HCT116 (cell line): ENCODE data around the gene ENOX1. TPM values are rescaled to one million over a fixed set of nuclear protein-coding genes. Genes with fewer than 3 reads are reported as not detected.

Experiments used
- ATAC-seq: fragments of 200-7000 bp; cut with Tn5 transposase; 2 replicates; pipeline ENCODE4 v1.9.1; 2020; ENCODE audit warnings: mild to moderate bottlenecking, moderate library complexity
- BruUV-seq: library from RNA; stranded (reverse); fragments of 400-500 nt; replicated peaks from 2 replicates; lab custom pipeline; 2021; lab: Mats Ljungman, UMichigan
- CTCF ChIA-PET: fragments of 300-600 bp; sonication (Branson Sonifier 250); formaldehyde crosslinking; loops from one replicate; lab custom pipeline; 2021; ENCODE audit warnings: antibody characterized with exemption; lab: Charles Lee
- POLR2A ChIA-PET: fragments of 300-600, 350-600 bp; sonication (Branson Sonifier 250); formaldehyde crosslinking; loops from one replicate; lab custom pipeline; 2021; ENCODE audit warnings: antibody characterized with exemption; lab: Charles Lee
- RAD21 ChIA-PET, 2 experiments: fragments of 300-600 bp; sonication (Branson Sonifier 250); formaldehyde crosslinking; loops; one replicate each; lab custom pipeline; 2023; ENCODE audit warnings: low total read pairs in 2 of 2; ENCODE audit not compliant: uncharacterized antibody in 2 of 2, unreplicated experiment in 2 of 2, low non-redundant PET in 1 of 2; lab: Charles Lee
- DNase-seq: peaks from one replicate; pipeline ENCODE4 v3.0.0-alpha.2; 2010; ENCODE audit warnings: low read depth, low spot score
- H2AFZ ChIP-seq: fragments of 200-600 bp; shearing (Covaris generic), sonication (generic); 2 replicates; pipeline ENCODE4 v1.6.1; 2017; ENCODE audit warnings: low read depth, mixed run types, mixed read lengths, antibody characterized with exemption, low read length; ENCODE audit not compliant: poor library complexity, severe bottlenecking
- H3K27ac ChIP-seq: 2 replicates; pipeline ENCODE4 v1.5.1; 2012; ENCODE audit warnings: low read depth, low read length
- H3K27me3 ChIP-seq: fragments of 200-600 bp; sonication (generic); 2 replicates; pipeline ENCODE4 v1.6.1; 2016; ENCODE audit warnings: mixed run types, low read length, mixed read lengths; ENCODE audit not compliant: insufficient read depth
- H3K36me3 ChIP-seq, 2 experiments: fragments of 200-500 bp in 1 of 2; fragments of 200-600 bp in 1 of 2; sonication (Bioruptor generic) in 1 of 2; sonication (generic) in 1 of 2; 2 replicates each; pipeline versions ENCODE4 v1.5.1 to v1.6.1; 2014 to 2016; ENCODE audit warnings: low read length in 2 of 2, inconsistent platforms in 1 of 2, mixed read lengths in 1 of 2, mixed run types in 1 of 2; ENCODE audit not compliant: insufficient read depth in 2 of 2, control insufficient read depth in 1 of 2
- H3K4me1 ChIP-seq, 2 experiments: fragments of 200-600 bp in 1 of 2; sonication (generic) in 1 of 2; 2 replicates each; pipeline versions ENCODE4 v1.5.1 to v1.6.1; 2012 to 2017; ENCODE audit warnings: low read length in 2 of 2, inconsistent platforms in 1 of 2, mild to moderate bottlenecking in 1 of 2, mixed read lengths in 1 of 2, mixed run types in 1 of 2, moderate library complexity in 1 of 2; ENCODE audit not compliant: insufficient read depth in 2 of 2, control insufficient read depth in 1 of 2
- H3K4me2 ChIP-seq: fragments of 200-600 bp; sonication (generic); 2 replicates; pipeline ENCODE4 v1.6.1; 2017; ENCODE audit warnings: mixed run types, low read length, mixed read lengths
- H3K4me3 ChIP-seq, 2 experiments: fragments of 200-600 bp in 1 of 2; sonication (generic) in 1 of 2; replicated peaks in 1 of 2; 2 replicates each; pipeline ENCODE4 v1.5.1; 2011 to 2016; ENCODE audit warnings: low read length in 2 of 2, control low read depth in 1 of 2, low read depth in 1 of 2, mild to moderate bottlenecking in 1 of 2, mixed read lengths in 1 of 2, mixed run types in 1 of 2
- H3K79me2 ChIP-seq: fragments of 200-600 bp; sonication (generic); 2 replicates; pipeline ENCODE4 v1.6.1; 2017; ENCODE audit warnings: mild to moderate bottlenecking, mixed run types, low read length, moderate library complexity, mixed read lengths; ENCODE audit not compliant: insufficient read depth
- H3K9ac ChIP-seq: fragments of 200-600 bp; sonication (generic); 2 replicates; pipeline ENCODE4 v1.6.1; 2016; ENCODE audit warnings: low read length, mixed read lengths
- H3K9me2 ChIP-seq: fragments of 200-600 bp; sonication (generic), shearing (Covaris generic); 2 replicates; pipeline ENCODE4 v1.6.1; 2017; ENCODE audit warnings: mixed run types, mild to moderate bottlenecking, moderate library complexity; ENCODE audit not compliant: insufficient read depth
- H3K9me3 ChIP-seq, 2 experiments: fragments of 200-500 bp in 1 of 2; fragments of 200-600 bp in 1 of 2; sonication (Bioruptor generic) in 1 of 2; sonication (generic) in 1 of 2; 2 replicates each; pipeline ENCODE4 v1.6.1; 2014 to 2017; ENCODE audit warnings: low read length in 2 of 2, mixed read lengths in 2 of 2, inconsistent platforms in 1 of 2, low read depth in 1 of 2, mild to moderate bottlenecking in 1 of 2, mixed run types in 1 of 2, moderate library complexity in 1 of 2; ENCODE audit not compliant: control insufficient read depth in 1 of 2, insufficient read depth in 1 of 2
- H4K20me1 ChIP-seq: fragments of 200-600 bp; sonication (generic), shearing (Covaris generic); 2 replicates; pipeline ENCODE4 v1.6.1; 2017; ENCODE audit warnings: mixed run types, mild to moderate bottlenecking, moderate library complexity; ENCODE audit not compliant: insufficient read depth
- CBX3 ChIP-seq: IDR thresholded peaks from 2 replicates; pipeline ENCODE4 v1.6.1; 2012; ENCODE audit warnings: low read depth
- CEBPB ChIP-seq: IDR thresholded peaks from 2 replicates; pipeline ENCODE4 v1.6.1; 2012; ENCODE audit warnings: low read depth
- CTCF ChIP-seq, 3 experiments: fragments of 200-600 bp in 1 of 3; sonication (generic) in 1 of 3; IDR thresholded peaks in 2 of 3; conservative IDR thresholded peaks in 1 of 3; 2 replicates each; pipeline ENCODE4 v1.5.1; 2012 to 2017; ENCODE audit warnings: low read depth in 2 of 3, low read length in 2 of 3, antibody characterized with exemption in 1 of 3, borderline replicate concordance in 1 of 3, control low read depth in 1 of 3, mild to moderate bottlenecking in 1 of 3, mixed read lengths in 1 of 3, mixed run types in 1 of 3, moderate library complexity in 1 of 3; ENCODE audit not compliant: insufficient read depth in 1 of 3
- EGR1 ChIP-seq: IDR thresholded peaks from 2 replicates; pipeline ENCODE4 v1.6.1; 2012; ENCODE audit warnings: low read depth
- ELF1 ChIP-seq: IDR thresholded peaks from 2 replicates; pipeline ENCODE4 v1.6.1; 2012; ENCODE audit warnings: low read depth, borderline replicate concordance
- EZH2 ChIP-seq: fragments of 200-600 bp; sonication (generic); IDR thresholded peaks from 2 replicates; pipeline ENCODE4 v1.6.1; 2017; ENCODE audit warnings: antibody characterized with exemption, mixed run types
- EZH2phosphoT487 ChIP-seq: fragments of 200-600 bp; IDR thresholded peaks from 2 replicates; pipeline ENCODE4 v1.6.1; 2018; ENCODE audit warnings: antibody characterized with exemption, borderline replicate concordance
- FOSL1 ChIP-seq: IDR thresholded peaks from 2 replicates; pipeline ENCODE4 v1.6.1; 2012; ENCODE audit warnings: low read depth
- JUND ChIP-seq: IDR thresholded peaks from 2 replicates; pipeline ENCODE4 v1.6.1; 2012
- POLR2AphosphoS5 ChIP-seq: IDR thresholded peaks from 2 replicates; pipeline ENCODE4 v1.6.1; 2011; ENCODE audit warnings: mild to moderate bottlenecking, low read depth, low read length, moderate library complexity
- TCF7L2 ChIP-seq: IDR thresholded peaks from 2 replicates; pipeline ENCODE4 v1.7.0; 2011; ENCODE audit warnings: borderline replicate concordance, inconsistent platforms; ENCODE audit not compliant: insufficient read depth, insufficient read length; ENCODE audit errors: extremely low read depth
- YY1 ChIP-seq: IDR thresholded peaks from 2 replicates; pipeline ENCODE4 v1.6.1; 2011; ENCODE audit warnings: low read length, low read depth, moderate library complexity, mild to moderate bottlenecking; ENCODE audit not compliant: insufficient replicate concordance; ENCODE audit errors: extremely low read depth
- ZBTB33 ChIP-seq: IDR thresholded peaks from 2 replicates; pipeline ENCODE4 v1.6.1; 2011; ENCODE audit warnings: mild to moderate bottlenecking, low read length, moderate library complexity; ENCODE audit not compliant: insufficient replicate concordance; ENCODE audit errors: extremely low read depth
- ZFX ChIP-seq: fragments of 450-650 bp; IDR thresholded peaks from 2 replicates; pipeline ENCODE4 v1.6.1; 2017
- ZNF274 ChIP-seq: fragments of 200-500 bp; sonication (Bioruptor generic); IDR thresholded peaks from 2 replicates; pipeline ENCODE4 v1.6.1; 2014; ENCODE audit warnings: mild to moderate bottlenecking, low read depth, low read length, inconsistent platforms
- intact Hi-C: fragments of 100-400 bp; cut with micrococcal nuclease; formaldehyde crosslinking; loops from 2 replicates; pipeline ENCODE4 v1.10.0; 2022
- total RNA-seq: library from RNA; stranded (reverse); gene quantifications from one replicate; pipeline ENCODE4 v1.2.1, GENCODE V29; 2021; ENCODE audit not compliant: unreplicated experiment

Gene ENOX1
- total RNA-seq, 1 experiment from 2014 or later, result 4.5 TPM

DNA sequence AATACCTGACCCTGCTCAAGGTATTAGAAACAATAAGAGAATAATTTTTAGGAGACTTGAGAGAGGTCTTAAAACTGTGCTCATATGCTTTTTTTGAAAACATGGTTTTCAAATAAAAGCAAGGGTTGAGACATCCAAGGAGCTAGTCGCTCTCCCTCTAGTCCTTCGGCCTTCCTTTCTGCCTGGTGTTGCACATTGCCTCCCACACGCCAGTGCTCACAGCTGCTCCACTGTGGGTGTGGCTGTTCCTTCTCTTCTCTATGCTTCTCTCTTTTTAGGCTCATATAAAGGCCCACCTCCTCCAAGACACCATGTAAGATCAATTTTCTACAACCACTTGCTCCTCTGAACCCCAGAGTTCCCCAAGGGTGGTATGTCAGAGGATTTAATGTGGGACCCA is 352.6 kb downstream of the ENOX1 start (continued):
- no peak for TF ChIP-seq CTCF (IDR thresholded peaks at IDR 0.05 in 2 of 3, conservative IDR thresholded peaks at IDR 0.05 in 1 of 3; ENCODE audit: borderline replicate concordance in 1 of 3, insufficient read depth in 1 of 3, low read depth in 2 of 3, low read length in 2 of 3)
- no peak for TF ChIP-seq EZH2phosphoT487
- TF ChIP-seq POLR2AphosphoS5, result no peak
- no peak for TF ChIP-seq YY1
- no peak for TF ChIP-seq EGR1
- TF ChIP-seq ZNF274, result no peak
- no peak for TF ChIP-seq ZFX
- TF ChIP-seq JUND, result no peak
- TF ChIP-seq CEBPB, result no peak
- TF ChIP-seq ZBTB33, result no peak
- TF ChIP-seq CBX3, result no peak
- no peak for TF ChIP-seq FOSL1

- Histone ChIP-seq H3K27ac (no peak overlapping the region), H3K4me3 (no peak overlapping the region), H3K9me2 (no peaks in the 10 kb centered on the region), H2AFZ (no peak overlapping the region), H3K4me2 (no peak overlapping the region), H3K9me3 (no peaks in the 10 kb centered on the region), H3K36me3 (no peaks in the 10 kb centered on the region), H3K9ac (no peak overlapping the region), H3K27me3 (peaks cover 4% of the 10 kb centered on the region; the same call in 1 of the 2 replicates), H4K20me1 (no peaks in the 10 kb centered on the region), H3K79me2 (no peaks in the 10 kb centered on the region), H3K4me1 (peaks cover 0 to 5% of the 10 kb centered on the region in 2 experiments; a peak in 1 of 4 replicates)
- TF ChIP-seq EZH2phosphoT487 (no peak), JUND (no peak), ELF1 (no peak), CBX3 (no peak), TCF7L2 (no peak), CTCF (IDR thresholded peaks at IDR 0.05 in 2 of 3, conservative IDR thresholded peaks at IDR 0.05 in 1 of 3; ENCODE audit: borderline replicate concordance in 1 of 3, insufficient read depth in 1 of 3, low read depth in 2 of 3, low read length in 2 of 3) (no peak), EZH2 (no peak)
- DNase-seq, result no peak
- no peak for ATAC-seq
- ChIA-PET POLR2A (no interaction called here), CTCF (no interaction called here), RAD21 (no interaction called here)
- intact Hi-C loops, result no loop called here
- no TSS peak for BruUV-seq
Observed at GRCh38 chr13:43433691-43434141, 353.1 kb downstream of the ENOX1 start.
